HG02840 (cell line): ENCODE data around the gene ATAD3C.
A peak's percentile ranks its signal among the peaks of the same experiment; 100 is the strongest.
"Not testable (repeated sequence)": the region's sequence is repeated elsewhere in the genome, so short reads cannot be mapped to it uniquely, and the experiment has no call there.

ENCODE experiments used
- ATAC-seq: cut with Tn5 transposase; IDR thresholded peaks from one replicate; pipeline ENCODE4 v1.9.1; 2021; ENCODE audit warnings: mild to moderate bottlenecking, moderate library complexity, moderate number of reproducible peaks; ENCODE audit not compliant: unreplicated experiment, low FRiP score

ATAD3C gene

GRCh38 chr1:1494311-1494710, 44.8 kb downstream of the ATAD3C start:
- not testable (repeated sequence) for ATAC-seq

DNA sequence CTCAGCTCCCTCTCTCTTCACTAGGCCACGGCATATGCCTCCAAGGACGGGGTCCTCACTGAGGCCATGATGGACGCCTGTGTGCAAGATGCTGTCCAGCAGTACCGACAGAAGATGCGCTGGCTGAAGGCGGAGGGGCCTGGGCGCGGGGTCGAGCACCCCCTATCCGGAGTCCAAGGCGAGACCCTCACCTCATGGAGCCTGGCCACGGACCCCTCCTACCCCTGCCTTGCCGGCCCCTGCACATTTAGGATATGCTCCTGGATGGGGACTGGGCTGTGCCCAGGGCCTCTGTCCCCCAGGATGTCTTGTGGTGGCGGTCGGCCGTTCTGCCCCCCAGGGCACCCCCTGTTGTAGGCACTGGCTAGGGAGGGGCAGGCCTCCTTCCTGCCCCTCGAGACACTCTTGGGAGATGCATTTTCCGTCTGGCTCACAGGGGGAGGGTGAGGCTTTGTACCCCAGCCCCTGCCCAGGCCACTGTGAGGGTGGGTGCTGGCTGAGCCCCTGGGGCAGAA, 46.0 kb downstream of the ATAD3C start:
- not testable (repeated sequence) for ATAC-seq

DNA sequence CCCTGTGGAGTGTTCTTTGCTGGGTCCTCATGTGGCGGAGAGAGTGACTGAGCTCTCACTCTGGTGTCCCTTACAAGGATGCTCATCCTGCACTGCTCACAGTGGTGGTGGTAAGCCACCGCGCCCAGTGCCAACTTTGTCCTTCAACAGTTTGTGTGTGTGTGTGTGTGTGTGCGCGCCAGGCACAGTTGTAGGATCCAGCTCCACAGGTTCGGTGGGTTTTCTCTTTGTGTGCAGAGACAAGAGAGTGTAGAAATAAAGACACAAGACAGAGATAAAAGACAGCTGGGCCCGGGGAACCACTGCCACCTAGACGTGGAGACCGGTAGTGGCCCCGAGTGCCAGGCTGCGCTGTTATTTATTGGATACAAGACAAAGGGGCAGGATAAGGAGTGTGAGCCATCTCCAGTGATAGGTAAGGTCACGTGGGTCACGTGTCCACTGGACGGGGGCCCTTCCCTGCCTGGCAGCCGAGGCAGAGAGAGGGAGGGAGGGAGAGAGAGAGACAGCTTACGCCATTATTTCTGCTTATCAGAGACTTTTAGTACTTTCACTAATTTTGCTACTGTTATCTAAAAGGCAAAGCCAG, 55.4 kb downstream of the ATAD3C start:
- not testable (repeated sequence) for ATAC-seq

DNA sequence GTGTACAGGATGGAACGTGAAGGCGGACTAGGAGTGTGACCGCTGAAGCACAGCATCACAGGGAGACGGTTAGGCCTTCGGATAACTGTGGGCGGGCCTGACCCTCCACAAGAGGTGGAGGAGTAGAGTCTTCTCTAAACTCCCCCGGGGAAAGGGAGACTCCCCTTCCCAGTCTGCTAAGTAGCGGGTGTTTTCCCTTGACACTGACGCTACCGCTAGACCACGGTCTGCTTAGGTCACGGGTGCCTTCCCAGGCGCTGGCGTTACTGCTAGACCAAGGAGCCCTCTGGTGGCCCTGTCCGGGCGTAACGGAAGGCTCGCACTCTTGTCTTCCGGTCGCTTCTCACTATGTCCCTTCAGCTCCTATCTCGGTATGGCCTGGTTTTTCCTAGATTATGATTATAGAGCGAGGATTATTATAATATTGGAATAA, 55.9 kb downstream of the ATAD3C start:
- ATAC-seq, result not testable (repeated sequence)

- not testable (repeated sequence) for ATAC-seq
Measured at GRCh38 chr1:1505801-1506200, 56.3 kb downstream of the ATAD3C start.

GRCh38 chr1:1507305-1507704, 57.8 kb downstream of the ATAD3C start:
- ATAC-seq, result no peak

GRCh38 chr1:1508775-1509464, 59.4 kb downstream of the ATAD3C start:
- not testable (repeated sequence) for ATAC-seq

DNA sequence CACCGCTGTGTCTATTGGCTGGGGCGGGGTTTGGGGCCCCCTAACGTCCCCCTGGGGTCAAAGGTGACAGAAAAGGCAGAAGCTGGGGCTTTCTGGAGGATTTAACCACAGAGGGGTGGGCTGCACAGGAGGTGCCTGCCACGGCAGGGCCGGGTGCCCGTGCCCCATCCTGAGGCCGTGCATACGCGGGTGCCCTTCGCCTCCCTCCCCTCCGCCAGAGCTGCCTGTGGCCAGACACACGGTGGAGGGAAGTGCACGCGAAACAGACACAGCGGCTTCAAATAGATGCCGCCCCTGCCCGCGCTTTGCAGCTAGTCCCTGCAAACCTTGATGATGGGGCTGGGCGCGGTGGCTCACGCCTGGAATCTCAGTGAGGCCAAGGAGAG, 60.0 kb downstream of the ATAD3C start:
- not testable (repeated sequence) for ATAC-seq

DNA sequence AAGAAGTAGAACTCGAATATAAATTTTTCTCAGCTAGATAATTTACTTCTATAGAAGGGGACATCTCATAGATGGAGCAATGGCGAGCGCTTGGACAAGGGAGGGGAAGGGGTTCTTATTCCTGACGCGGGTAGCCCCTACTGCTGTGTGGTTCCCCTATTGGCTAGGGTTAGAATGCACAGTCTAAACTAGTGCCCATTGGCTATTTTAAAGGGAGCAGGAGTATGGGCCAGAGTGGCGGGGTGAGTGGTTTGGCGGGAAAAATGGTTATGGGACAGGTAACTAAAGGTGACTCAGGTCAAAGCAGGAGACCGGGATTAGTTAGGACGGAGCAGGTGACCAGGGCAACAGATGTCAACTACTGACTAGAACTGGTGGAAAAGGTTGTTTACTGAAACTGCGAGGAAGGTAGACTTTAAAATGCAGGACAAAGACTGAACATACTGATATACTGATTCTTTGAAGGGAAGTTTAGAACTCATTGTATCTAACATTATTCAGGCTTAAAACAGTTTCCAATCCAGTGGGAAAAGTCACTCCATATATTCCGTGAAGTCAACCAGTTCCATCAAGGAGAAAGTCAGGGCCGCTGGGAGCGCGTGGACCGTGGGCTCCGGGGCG, 61.5 kb downstream of the ATAD3C start:
- ATAC-seq, result no peak

DNA sequence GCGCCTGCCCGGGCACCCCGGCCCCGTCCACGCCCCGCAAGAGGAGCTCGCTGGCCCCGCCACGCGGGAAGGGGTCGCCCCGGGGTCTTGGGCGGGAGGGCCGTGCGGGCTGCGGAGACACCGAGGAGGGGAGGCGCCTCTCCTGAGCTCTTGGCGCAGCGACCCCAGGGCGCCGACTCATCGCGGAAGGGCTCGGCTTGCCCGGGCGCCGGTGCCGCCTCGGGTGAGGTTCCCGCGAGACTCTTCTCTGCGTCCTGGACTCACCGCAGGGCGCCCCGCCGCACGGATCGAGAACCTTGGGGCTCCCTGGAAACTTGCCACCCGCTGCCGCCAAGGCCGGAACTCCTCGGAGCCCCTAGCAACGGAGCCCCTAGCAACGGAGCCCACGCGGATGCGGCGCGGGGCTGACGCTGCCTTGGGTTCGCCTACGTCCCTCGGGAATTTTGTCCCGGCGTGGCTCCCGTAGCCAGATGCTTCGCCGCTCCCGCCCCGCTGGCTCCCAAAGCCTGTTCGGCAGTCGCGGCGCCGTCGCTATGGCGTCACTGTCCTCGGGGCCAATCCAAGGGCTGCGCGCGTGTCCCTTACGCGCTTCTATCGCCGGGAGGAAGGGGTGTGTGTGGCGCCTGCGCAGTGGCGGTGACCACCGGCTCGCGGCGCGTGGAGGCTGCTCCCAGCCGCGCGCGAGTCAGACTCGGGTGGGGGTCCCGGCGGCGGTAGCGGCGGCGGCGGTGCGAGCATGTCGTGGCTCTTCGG, 62.2 kb downstream of the ATAD3C start, which contains the start of gene ATAD3A:
ATAD3A (plus strand) TSS at position 630 of the 753 bp plus-strand sequence; CDS start at position 737, 107 bp downstream.
- ATAC-seq, result peak; percentile 88

- not testable (repeated sequence) for ATAC-seq
Measured at GRCh38 chr1:1512425-1512824, 62.9 kb downstream of the ATAD3C start.

DNA sequence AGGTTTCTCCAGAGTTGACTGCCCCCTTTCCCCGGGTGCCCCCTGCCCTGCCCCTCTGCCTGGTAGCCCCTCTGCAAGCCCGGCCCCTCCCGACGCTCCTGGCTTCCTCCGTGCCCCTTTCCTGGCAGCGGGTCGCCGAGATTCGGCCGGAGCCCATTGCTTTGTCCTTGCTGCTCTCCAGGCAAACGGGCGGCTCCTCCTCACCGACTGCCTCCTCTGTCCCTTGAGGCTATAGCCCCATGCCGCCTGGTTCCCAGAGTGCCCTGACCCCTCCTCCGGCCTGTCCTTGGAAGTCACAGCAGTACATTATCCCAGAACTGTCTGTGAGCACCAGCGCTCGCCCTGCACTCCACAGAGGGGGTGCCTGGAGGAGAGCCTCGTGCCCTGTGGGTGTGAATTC, 64.2 kb downstream of the ATAD3C start:
- not testable (repeated sequence) for ATAC-seq

DNA sequence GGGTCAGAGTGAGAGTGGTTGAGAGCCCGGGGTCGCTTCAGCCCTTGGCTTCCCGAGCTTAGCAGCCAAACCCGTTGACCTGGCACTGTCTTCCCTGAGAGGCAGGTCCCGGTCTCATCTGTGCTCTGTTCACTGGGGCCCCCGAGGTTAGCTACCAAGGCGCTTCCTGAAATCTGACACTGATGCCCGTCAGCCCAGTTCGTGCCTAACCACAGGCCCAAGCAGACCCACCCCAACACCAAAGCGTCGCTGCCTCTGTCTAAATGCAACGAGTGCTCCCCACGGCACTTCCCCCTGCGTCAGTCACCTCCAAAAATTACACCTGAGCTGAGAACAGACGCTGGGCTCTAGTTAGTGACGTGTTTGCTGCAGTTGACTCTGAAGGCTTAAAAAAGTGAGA, 64.9 kb downstream of the ATAD3C start:
- not testable (repeated sequence) for ATAC-seq

GRCh38 chr1:1516923-1517322, 67.4 kb downstream of the ATAD3C start:
- ATAC-seq, result not testable (repeated sequence)

DNA sequence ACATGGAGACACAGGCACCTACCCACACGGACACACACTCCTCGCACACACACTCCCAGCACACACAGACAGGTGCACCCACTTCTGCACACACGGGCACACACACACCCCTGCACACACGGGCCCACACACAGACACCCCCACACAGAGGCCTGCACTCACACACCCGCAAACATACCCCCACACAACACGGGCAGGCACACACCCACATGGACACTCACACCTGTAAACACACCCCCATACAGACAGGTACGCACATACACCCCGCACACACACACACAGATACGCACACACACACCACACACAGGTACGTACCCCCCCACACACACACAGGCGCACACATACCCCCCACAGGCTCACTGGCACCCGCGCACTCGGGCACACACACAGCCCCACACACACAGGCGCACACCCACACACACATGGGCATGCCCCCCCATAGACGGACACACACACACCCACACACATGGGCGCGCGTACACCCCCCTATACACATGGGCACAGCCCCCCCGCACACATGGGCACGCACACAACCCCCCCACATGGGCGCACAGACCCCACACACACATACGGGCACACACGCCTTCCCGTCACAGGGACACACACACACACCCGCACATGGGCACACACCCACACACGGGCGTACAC, 68.6 kb downstream of the ATAD3C start:
- ATAC-seq, result no peak

DNA sequence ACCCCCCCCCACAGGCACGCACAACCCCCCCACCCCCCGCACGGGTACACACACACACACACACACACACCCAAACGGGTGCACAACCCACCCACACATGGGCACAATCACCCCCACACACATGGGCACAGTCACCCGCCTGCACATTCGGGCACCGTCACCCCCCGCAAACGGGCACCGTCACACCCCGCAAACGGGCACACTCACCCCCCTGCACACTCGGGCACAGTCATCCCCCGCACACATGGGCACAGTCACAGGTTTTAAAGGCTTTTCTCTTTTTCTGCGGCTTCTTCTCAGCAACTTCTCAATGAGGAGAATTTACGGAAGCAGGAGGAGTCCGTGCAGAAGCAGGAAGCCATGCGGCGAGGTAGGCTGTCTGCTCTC, 69.1 kb downstream of the ATAD3C start:
- not testable (repeated sequence) for ATAC-seq
